Measurements from ENCODE around the gene PCSK2. TPM values are rescaled to one million over a fixed set of nuclear protein-coding genes. Genes with fewer than 3 reads are reported as not detected.

PCSK2 gene
- polyA plus RNA-seq, 3 donors: not detected

DNA sequence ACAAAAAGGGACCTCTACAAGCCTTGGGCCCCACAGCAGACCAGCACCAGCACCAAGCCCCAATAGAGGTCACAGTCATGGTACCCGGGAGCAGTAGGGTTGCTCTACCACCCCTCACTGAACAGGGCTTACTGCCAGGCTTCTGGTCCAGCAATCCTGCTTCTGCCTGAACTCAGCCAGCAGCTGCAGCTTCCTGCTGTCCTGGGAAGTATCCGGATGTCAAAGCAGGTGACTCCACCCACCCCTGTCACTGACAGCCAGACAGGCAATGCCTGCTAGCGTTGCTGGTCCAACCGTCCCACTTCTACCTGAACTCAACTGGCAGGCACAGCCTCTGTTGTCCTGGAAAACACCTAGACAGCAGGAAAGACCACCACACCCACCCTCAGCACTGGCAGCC, 47.0 kb upstream of the PCSK2 start:
- peaks cover 0 to 4% (median 0%) of the 10 kb centered on the region in 3 donors for H3K27me3 Mint-ChIP-seq (ENCODE audit: low read depth in 3 of 3)
- H3K4me1 Mint-ChIP-seq: no peaks in the 10 kb centered on the region
- WGBS (ENCODE audit: insufficient coverage): 65% methylated on average over 3 of the region's 4 CpGs
- Histone ChIP-seq H3K36me3 (replicated peaks in 1 of 2; ENCODE audit: control insufficient read depth in 1 of 2, insufficient read depth in 2 of 2, low read length in 2 of 2) (no peaks in the 10 kb centered on the region), H4K20me1 (ENCODE audit: insufficient read depth, low read length) (no peaks in the 10 kb centered on the region), H3K4me2 (replicated peaks; ENCODE audit: extremely low read depth, low read length, poor library complexity, severe bottlenecking) (no peak overlapping the region), H3K9me3 (replicated peaks in 1 of 2; ENCODE audit: control insufficient read depth in 1 of 2, insufficient read depth in 1 of 2, low read length in 2 of 2) (peaks cover 11 to 12% of the 10 kb centered on the region in 2 donors), H3K4me1 (ENCODE audit: control insufficient read depth in 1 of 2, insufficient read depth in 2 of 2, low read length in 2 of 2) (no peaks in the 10 kb centered on the region), H3K4me3 (replicated peaks in 1 of 3; ENCODE audit: low read depth in 2 of 3, low read length in 3 of 3) (no peak overlapping the region), H3K79me2 (ENCODE audit: insufficient read depth, low read length) (no peaks in the 10 kb centered on the region), H3K27ac (ENCODE audit: low read depth in 1 of 2, low read length in 2 of 2) (no peak overlapping the region), H2AFZ (ENCODE audit: insufficient read depth, low read depth, low read length, poor library complexity, severe bottlenecking) (no peak overlapping the region), H3K27me3 (ENCODE audit: control insufficient read depth in 2 of 2, insufficient read depth in 2 of 2, low read length in 2 of 2) (no peaks in the 10 kb centered on the region), H3K9ac (ENCODE audit: insufficient read depth, low read length, poor library complexity, severe bottlenecking) (no peak overlapping the region)
- no peak overlapping the region for H3K4me3 Mint-ChIP-seq
- H3K36me3 Mint-ChIP-seq: no peaks in the 10 kb centered on the region
- DNase-seq: no peak
- intact Hi-C loops (cut with micrococcal nuclease): no loop called here
- TF ChIP-seq, protein P1, sequence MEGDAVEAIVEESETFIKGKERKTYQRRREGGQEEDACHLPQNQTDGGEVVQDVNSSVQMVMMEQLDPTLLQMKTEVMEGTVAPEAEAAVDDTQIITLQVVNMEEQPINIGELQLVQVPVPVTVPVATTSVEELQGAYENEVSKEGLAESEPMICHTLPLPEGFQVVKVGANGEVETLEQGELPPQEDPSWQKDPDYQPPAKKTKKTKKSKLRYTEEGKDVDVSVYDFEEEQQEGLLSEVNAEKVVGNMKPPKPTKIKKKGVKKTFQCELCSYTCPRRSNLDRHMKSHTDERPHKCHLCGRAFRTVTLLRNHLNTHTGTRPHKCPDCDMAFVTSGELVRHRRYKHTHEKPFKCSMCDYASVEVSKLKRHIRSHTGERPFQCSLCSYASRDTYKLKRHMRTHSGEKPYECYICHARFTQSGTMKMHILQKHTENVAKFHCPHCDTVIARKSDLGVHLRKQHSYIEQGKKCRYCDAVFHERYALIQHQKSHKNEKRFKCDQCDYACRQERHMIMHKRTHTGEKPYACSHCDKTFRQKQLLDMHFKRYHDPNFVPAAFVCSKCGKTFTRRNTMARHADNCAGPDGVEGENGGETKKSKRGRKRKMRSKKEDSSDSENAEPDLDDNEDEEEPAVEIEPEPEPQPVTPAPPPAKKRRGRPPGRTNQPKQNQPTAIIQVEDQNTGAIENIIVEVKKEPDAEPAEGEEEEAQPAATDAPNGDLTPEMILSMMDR (IDR thresholded peaks at IDR 0.05): no peak
- H3K9me3 Mint-ChIP-seq: peaks cover 2 to 16% (median 11%) of the 10 kb centered on the region in 7 donors
- H3K27ac Mint-ChIP-seq: peak overlapping the region in 1 of 7 donors; percentile 46

DNA sequence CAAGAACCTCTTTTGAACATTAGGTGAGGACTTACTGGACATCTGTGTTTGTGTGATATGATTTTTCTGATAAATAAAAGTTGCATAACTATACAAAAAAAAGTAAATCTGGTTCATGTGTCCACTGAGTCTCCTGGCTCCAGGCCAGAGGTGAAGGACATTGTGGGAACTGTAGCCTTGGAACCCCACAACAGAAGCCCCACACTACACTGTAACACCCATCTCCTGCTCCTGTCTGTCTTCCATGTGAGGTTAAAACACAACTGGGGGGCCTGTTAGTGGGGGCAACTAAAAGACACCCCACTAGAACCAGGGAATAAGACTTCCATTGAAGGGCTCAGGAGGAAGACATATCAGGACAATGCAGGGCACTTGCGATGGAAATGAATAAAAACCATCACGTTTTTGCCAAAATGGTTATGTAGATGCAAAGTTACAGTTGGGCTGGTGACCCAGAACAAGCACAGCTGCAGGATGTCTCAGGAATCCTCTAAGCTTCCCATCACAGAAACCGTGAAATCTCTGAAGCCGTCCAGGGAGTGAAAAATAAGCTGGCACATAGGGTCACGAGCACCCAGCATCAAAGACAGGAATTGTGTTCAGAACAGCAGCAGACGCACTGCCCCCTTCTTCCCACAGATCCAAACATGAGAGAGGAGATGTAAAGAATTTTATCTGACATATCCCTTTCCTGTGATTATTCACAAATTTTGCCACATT, 36.7 kb upstream of the PCSK2 start:
- no peak for DNase-seq
- H3K27ac Mint-ChIP-seq: no peak overlapping the region
- H3K27me3 Mint-ChIP-seq (ENCODE audit: low read depth in 3 of 3): peaks cover 0 to 3% (median 0%) of the 10 kb centered on the region in 3 donors
- Histone ChIP-seq H3K9me3 (replicated peaks in 1 of 2; ENCODE audit: control insufficient read depth in 1 of 2, insufficient read depth in 1 of 2, low read length in 2 of 2) (no peaks in the 10 kb centered on the region), H3K79me2 (ENCODE audit: insufficient read depth, low read length) (no peaks in the 10 kb centered on the region), H3K9ac (ENCODE audit: insufficient read depth, low read length, poor library complexity, severe bottlenecking) (no peak overlapping the region), H3K27ac (ENCODE audit: low read depth in 1 of 2, low read length in 2 of 2) (no peak overlapping the region), H3K4me1 (ENCODE audit: control insufficient read depth in 1 of 2, insufficient read depth in 2 of 2, low read length in 2 of 2) (no peaks in the 10 kb centered on the region), H3K4me3 (replicated peaks in 1 of 3; ENCODE audit: low read depth in 2 of 3, low read length in 3 of 3) (no peak overlapping the region), H4K20me1 (ENCODE audit: insufficient read depth, low read length) (no peaks in the 10 kb centered on the region), H3K36me3 (replicated peaks in 1 of 2; ENCODE audit: control insufficient read depth in 1 of 2, insufficient read depth in 2 of 2, low read length in 2 of 2) (no peaks in the 10 kb centered on the region), H2AFZ (ENCODE audit: insufficient read depth, low read depth, low read length, poor library complexity, severe bottlenecking) (no peak overlapping the region), H3K4me2 (replicated peaks; ENCODE audit: extremely low read depth, low read length, poor library complexity, severe bottlenecking) (no peak overlapping the region), H3K27me3 (ENCODE audit: control insufficient read depth in 2 of 2, insufficient read depth in 2 of 2, low read length in 2 of 2) (no peaks in the 10 kb centered on the region)
- peaks cover 0 to 7% (median 2%) of the 10 kb centered on the region in 7 donors for H3K9me3 Mint-ChIP-seq
- no peaks in the 10 kb centered on the region for H3K36me3 Mint-ChIP-seq
- WGBS (ENCODE audit: insufficient coverage): 72% methylated on average over 5 of the region's 6 CpGs
- intact Hi-C loops (cut with micrococcal nuclease): no loop called here
- no peaks in the 10 kb centered on the region for H3K4me1 Mint-ChIP-seq
- no peak overlapping the region for H3K4me3 Mint-ChIP-seq
- TF ChIP-seq, protein P1 (IDR thresholded peaks at IDR 0.05): no peak

Measured in CD14-positive monocyte (primary cell).